ENCODE measurements around the gene CBX2.

Gene CBX2

DNA sequence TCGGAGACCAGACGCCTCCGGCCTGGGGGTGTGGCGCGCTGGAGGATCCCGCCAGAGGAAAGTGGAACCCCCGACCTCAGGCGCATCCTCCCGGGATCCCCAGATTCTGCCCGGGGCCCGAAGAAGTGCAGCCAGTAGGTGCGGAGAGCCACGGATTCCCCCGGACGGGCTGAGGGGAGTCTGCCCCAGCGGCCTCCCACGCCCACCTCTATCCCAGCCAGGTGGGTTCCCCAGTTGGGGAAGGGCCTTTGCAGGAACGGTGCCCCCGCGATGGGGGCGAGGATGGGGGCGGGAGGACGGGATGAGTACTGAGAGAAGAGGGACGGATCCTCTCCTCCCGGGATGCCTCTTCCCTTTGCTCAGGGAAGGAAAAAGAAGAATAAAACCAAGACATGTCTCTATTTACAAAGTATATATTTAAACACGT lies 13.8 kb downstream of the CBX2 start:
- DNase-seq (ENCODE audit: low read depth in 1 of 2, low spot score in 1 of 2), result no peak
- Histone ChIP-seq H3K27ac (replicated peaks) (no peak overlapping the region), H3K27me3 (ENCODE audit: insufficient read depth, poor library complexity, severe bottlenecking) (peaks cover 56% of the 10 kb centered on the region), H3K4me3 (replicated peaks; ENCODE audit: insufficient read depth, low read length) (no peak overlapping the region)
- TF ChIP-seq SPI1 (IDR thresholded peaks at IDR 0.05; ENCODE audit: borderline replicate concordance, low read depth) (no peak), REST (IDR thresholded peaks at IDR 0.05; ENCODE audit: insufficient replicate concordance, low read depth) (no peak), GABPA (IDR thresholded peaks at IDR 0.05; ENCODE audit: low read depth) (no peak), POLR2AphosphoS5 (IDR thresholded peaks at IDR 0.05; ENCODE audit: low read depth) (no peak)
- TF ChIP-seq, protein P1, sequence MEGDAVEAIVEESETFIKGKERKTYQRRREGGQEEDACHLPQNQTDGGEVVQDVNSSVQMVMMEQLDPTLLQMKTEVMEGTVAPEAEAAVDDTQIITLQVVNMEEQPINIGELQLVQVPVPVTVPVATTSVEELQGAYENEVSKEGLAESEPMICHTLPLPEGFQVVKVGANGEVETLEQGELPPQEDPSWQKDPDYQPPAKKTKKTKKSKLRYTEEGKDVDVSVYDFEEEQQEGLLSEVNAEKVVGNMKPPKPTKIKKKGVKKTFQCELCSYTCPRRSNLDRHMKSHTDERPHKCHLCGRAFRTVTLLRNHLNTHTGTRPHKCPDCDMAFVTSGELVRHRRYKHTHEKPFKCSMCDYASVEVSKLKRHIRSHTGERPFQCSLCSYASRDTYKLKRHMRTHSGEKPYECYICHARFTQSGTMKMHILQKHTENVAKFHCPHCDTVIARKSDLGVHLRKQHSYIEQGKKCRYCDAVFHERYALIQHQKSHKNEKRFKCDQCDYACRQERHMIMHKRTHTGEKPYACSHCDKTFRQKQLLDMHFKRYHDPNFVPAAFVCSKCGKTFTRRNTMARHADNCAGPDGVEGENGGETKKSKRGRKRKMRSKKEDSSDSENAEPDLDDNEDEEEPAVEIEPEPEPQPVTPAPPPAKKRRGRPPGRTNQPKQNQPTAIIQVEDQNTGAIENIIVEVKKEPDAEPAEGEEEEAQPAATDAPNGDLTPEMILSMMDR (IDR thresholded peaks at IDR 0.05; ENCODE audit: insufficient read depth, low read length), result no peak

DNA sequence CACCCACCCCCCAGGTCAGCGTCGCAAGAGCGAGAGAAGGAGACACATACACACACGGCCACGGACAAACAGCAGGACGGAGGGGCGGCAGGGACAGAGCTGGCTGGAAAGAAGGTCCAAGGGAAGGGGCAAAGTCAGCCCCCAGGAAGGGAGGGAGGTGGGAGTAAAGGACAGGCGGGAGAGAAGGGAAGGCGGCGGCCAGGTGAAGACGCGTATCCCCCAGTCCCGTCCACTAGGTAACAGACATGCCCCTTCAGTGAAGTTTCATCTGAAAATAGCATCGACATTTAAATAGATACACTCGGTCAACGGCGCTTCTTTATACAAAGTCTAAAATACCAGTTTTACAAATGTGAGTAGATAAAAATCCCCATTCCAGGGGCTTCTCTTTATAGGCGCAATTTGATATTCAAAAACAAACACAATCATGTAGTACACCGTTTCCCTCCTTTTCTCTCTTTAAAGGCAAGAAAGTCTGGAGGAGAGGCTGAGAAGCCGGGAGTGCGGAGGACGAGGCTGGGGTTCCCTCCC lies 14.5 kb downstream of the CBX2 start:
- Histone ChIP-seq H3K4me3 (replicated peaks; ENCODE audit: insufficient read depth, low read length) (no peak overlapping the region), H3K27ac (replicated peaks) (no peak overlapping the region), H3K27me3 (ENCODE audit: insufficient read depth, poor library complexity, severe bottlenecking) (peaks cover 56% of the 10 kb centered on the region)
- TF ChIP-seq, protein P1 (IDR thresholded peaks at IDR 0.05; ENCODE audit: insufficient read depth, low read length), result no peak
- TF ChIP-seq GABPA (IDR thresholded peaks at IDR 0.05; ENCODE audit: low read depth), result no peak
- TF ChIP-seq REST (IDR thresholded peaks at IDR 0.05; ENCODE audit: insufficient replicate concordance, low read depth), result no peak
- TF ChIP-seq SPI1 (IDR thresholded peaks at IDR 0.05; ENCODE audit: borderline replicate concordance, low read depth), result no peak
- no peak for TF ChIP-seq POLR2AphosphoS5 (IDR thresholded peaks at IDR 0.05; ENCODE audit: low read depth)
- no peak for DNase-seq (ENCODE audit: low read depth in 1 of 2, low spot score in 1 of 2)

- H3K27me3 ChIP-seq (ENCODE audit: insufficient read depth, poor library complexity, severe bottlenecking), result peaks cover 53% of the 10 kb centered on the region
- H3K4me3 ChIP-seq (replicated peaks; ENCODE audit: insufficient read depth, low read length), result no peak overlapping the region
- H3K27ac ChIP-seq (replicated peaks), result no peak overlapping the region
- TF ChIP-seq SPI1 (IDR thresholded peaks at IDR 0.05; ENCODE audit: borderline replicate concordance, low read depth), result no peak
- no peak for TF ChIP-seq REST (IDR thresholded peaks at IDR 0.05; ENCODE audit: insufficient replicate concordance, low read depth)
- TF ChIP-seq GABPA (IDR thresholded peaks at IDR 0.05; ENCODE audit: low read depth), result no peak
- TF ChIP-seq, protein P1 (IDR thresholded peaks at IDR 0.05; ENCODE audit: insufficient read depth, low read length), result no peak
- DNase-seq (ENCODE audit: low read depth in 1 of 2, low spot score in 1 of 2), result no peak
Measured at GRCh38 chr17:79792984-79793923, 15.3 kb downstream of the CBX2 start.

All from HL-60 (cell line).